ENCODE data around the gene HDAC9.
"Not testable (repeated sequence)": the region's sequence is repeated elsewhere in the genome, so short reads cannot be mapped to it uniquely, and the experiment has no call there.

Gene HDAC9

GRCh38 chr7:18962031-18962430 lies 466.5 kb downstream of the HDAC9 start:
- H3K27ac ChIP-seq (ENCODE audit: low read length) = no peak overlapping the region
- ATAC-seq (ENCODE audit: insufficient read depth, low read depth) = no peak
- H3K9me3 ChIP-seq (ENCODE audit: insufficient read depth, low read length, severe bottlenecking) = no peaks in the 10 kb centered on the region
- H3K27me3 ChIP-seq (ENCODE audit: insufficient read depth, low read length, poor library complexity) = no peaks in the 10 kb centered on the region
- H3K36me3 ChIP-seq (ENCODE audit: insufficient read depth, low read length) = no peaks in the 10 kb centered on the region
- no peak for DNase-seq
- H3K4me1 ChIP-seq (ENCODE audit: insufficient read depth, low read length) = no peaks in the 10 kb centered on the region
- H3K9ac ChIP-seq (ENCODE audit: low read depth, low read length) = no peak overlapping the region
- H3K4me3 ChIP-seq (ENCODE audit: low read depth in 1 of 2, low read length in 2 of 2) = no peak overlapping the region
- no peak overlapping the region for H3K4me2 ChIP-seq (ENCODE audit: insufficient read depth, low read length)
- H3K79me2 ChIP-seq (ENCODE audit: insufficient read depth, low read length) = no peaks in the 10 kb centered on the region
- H4K20me1 ChIP-seq (ENCODE audit: insufficient read depth, low read length) = no peaks in the 10 kb centered on the region
- TF ChIP-seq CTCF (IDR thresholded peaks at IDR 0.05; ENCODE audit: borderline replicate concordance, extremely low read depth, low read length, poor library complexity, severe bottlenecking) (no peak), EZH2 (IDR thresholded peaks at IDR 0.05; ENCODE audit: borderline replicate concordance, low read depth, low read length, severe bottlenecking) (no peak)
- no peak overlapping the region for H2AFZ ChIP-seq (ENCODE audit: low read depth, low read length)

- no peaks in the 10 kb centered on the region for H3K36me3 ChIP-seq (ENCODE audit: insufficient read depth, low read length)
- no peak overlapping the region for H3K4me2 ChIP-seq (ENCODE audit: insufficient read depth, low read length)
- DNase-seq (no peak), ATAC-seq (ENCODE audit: insufficient read depth, low read depth) (no peak)
- no peak overlapping the region for H3K4me3 ChIP-seq (ENCODE audit: low read depth in 1 of 2, low read length in 2 of 2)
- no peaks in the 10 kb centered on the region for H4K20me1 ChIP-seq (ENCODE audit: insufficient read depth, low read length)
- H3K79me2 ChIP-seq (ENCODE audit: insufficient read depth, low read length) = no peaks in the 10 kb centered on the region
- no peak overlapping the region for H2AFZ ChIP-seq (ENCODE audit: low read depth, low read length)
- H3K27ac ChIP-seq (ENCODE audit: low read length) = no peak overlapping the region
- no peaks in the 10 kb centered on the region for H3K4me1 ChIP-seq (ENCODE audit: insufficient read depth, low read length)
- no peaks in the 10 kb centered on the region for H3K27me3 ChIP-seq (ENCODE audit: insufficient read depth, low read length, poor library complexity)
- no peak overlapping the region for H3K9ac ChIP-seq (ENCODE audit: low read depth, low read length)
- TF ChIP-seq EZH2 (IDR thresholded peaks at IDR 0.05; ENCODE audit: borderline replicate concordance, low read depth, low read length, severe bottlenecking) (no peak), CTCF (IDR thresholded peaks at IDR 0.05; ENCODE audit: borderline replicate concordance, extremely low read depth, low read length, poor library complexity, severe bottlenecking) (no peak)
- H3K9me3 ChIP-seq (ENCODE audit: insufficient read depth, low read length, severe bottlenecking) = no peaks in the 10 kb centered on the region
Measured at GRCh38 chr7:18965657-18966056, 470.1 kb downstream of the HDAC9 start.

GRCh38 chr7:18967755-18968154 lies 472.2 kb downstream of the HDAC9 start:
- not testable (repeated sequence) for H3K27ac ChIP-seq (ENCODE audit: low read length); H3K9me3 ChIP-seq (ENCODE audit: insufficient read depth, low read length, severe bottlenecking); H3K4me1 ChIP-seq (ENCODE audit: insufficient read depth, low read length); H3K9ac ChIP-seq (ENCODE audit: low read depth, low read length); DNase-seq; H2AFZ ChIP-seq (ENCODE audit: low read depth, low read length); H3K27me3 ChIP-seq (ENCODE audit: insufficient read depth, low read length, poor library complexity); ATAC-seq (ENCODE audit: insufficient read depth, low read depth); H3K4me3 ChIP-seq (ENCODE audit: low read depth in 1 of 2, low read length in 2 of 2); H3K36me3 ChIP-seq (ENCODE audit: insufficient read depth, low read length); H3K79me2 ChIP-seq (ENCODE audit: insufficient read depth, low read length); H3K4me2 ChIP-seq (ENCODE audit: insufficient read depth, low read length); H4K20me1 ChIP-seq (ENCODE audit: insufficient read depth, low read length)

GRCh38 chr7:18971839-18972238 lies 476.3 kb downstream of the HDAC9 start:
- H2AFZ ChIP-seq (ENCODE audit: low read depth, low read length) = no peak overlapping the region
- H3K4me2 ChIP-seq (ENCODE audit: insufficient read depth, low read length) = no peak overlapping the region
- no peak for DNase-seq
- no peaks in the 10 kb centered on the region for H3K9me3 ChIP-seq (ENCODE audit: insufficient read depth, low read length, severe bottlenecking)
- H4K20me1 ChIP-seq (ENCODE audit: insufficient read depth, low read length) = no peaks in the 10 kb centered on the region
- H3K36me3 ChIP-seq (ENCODE audit: insufficient read depth, low read length) = no peaks in the 10 kb centered on the region
- H3K27me3 ChIP-seq (ENCODE audit: insufficient read depth, low read length, poor library complexity) = no peaks in the 10 kb centered on the region
- no peak for TF ChIP-seq EZH2 (IDR thresholded peaks at IDR 0.05; ENCODE audit: borderline replicate concordance, low read depth, low read length, severe bottlenecking)
- TF ChIP-seq CTCF (IDR thresholded peaks at IDR 0.05; ENCODE audit: borderline replicate concordance, extremely low read depth, low read length, poor library complexity, severe bottlenecking) = no peak
- ATAC-seq (ENCODE audit: insufficient read depth, low read depth) = no peak
- no peak overlapping the region for H3K9ac ChIP-seq (ENCODE audit: low read depth, low read length)
- no peak overlapping the region for H3K4me3 ChIP-seq (ENCODE audit: low read depth in 1 of 2, low read length in 2 of 2)
- no peak overlapping the region for H3K27ac ChIP-seq (ENCODE audit: low read length)
- no peaks in the 10 kb centered on the region for H3K79me2 ChIP-seq (ENCODE audit: insufficient read depth, low read length)
- no peaks in the 10 kb centered on the region for H3K4me1 ChIP-seq (ENCODE audit: insufficient read depth, low read length)

Measured in DND-41 (cell line).